ENCODE data around the gene DDX49.
"Not testable (repeated sequence)": the region's sequence is repeated elsewhere in the genome, so short reads cannot be mapped to it uniquely, and the experiment has no call there.

The DDX49 gene

GRCh38 chr19:18910801-18911436, 8.6 kb upstream of the DDX49 start:
- DNase-seq: no peak

GRCh38 chr19:18912933-18913332, 6.6 kb upstream of the DDX49 start:
- DNase-seq: no peak

- no peak for DNase-seq
Measured at GRCh38 chr19:18913466-18913865, 6.0 kb upstream of the DDX49 start.

GRCh38 chr19:18915639-18916038, 3.9 kb upstream of the DDX49 start:
- no peak for DNase-seq

- not testable (repeated sequence) for DNase-seq
Measured at GRCh38 chr19:18917593-18917992, 1.9 kb upstream of the DDX49 start.

GRCh38 chr19:18919900-18920214, 342 bp downstream of the DDX49 start:
- no peak for DNase-seq

GRCh38 chr19:18920400-18920799, 885 bp downstream of the DDX49 start:
- DNase-seq: no peak

GRCh38 chr19:18921593-18921992, 2.1 kb downstream of the DDX49 start:
- no peak for DNase-seq

- no peak for DNase-seq
Measured at GRCh38 chr19:18922228-18922985, 2.9 kb downstream of the DDX49 start.

GRCh38 chr19:18924684-18925213, 5.2 kb downstream of the DDX49 start:
- no peak for DNase-seq

- DNase-seq: no peak
Measured at GRCh38 chr19:18928018-18928805, 8.7 kb downstream of the DDX49 start.

- DNase-seq: no peak
Measured at GRCh38 chr19:18929311-18929710, 9.8 kb downstream of the DDX49 start.

GRCh38 chr19:18931316-18932162, 12.0 kb downstream of the DDX49 start:
- no peak for DNase-seq

GRCh38 chr19:18932216-18932841, 12.8 kb downstream of the DDX49 start:
- DNase-seq: peak; percentile 86 to 89

- DNase-seq: no peak
Measured at GRCh38 chr19:18933297-18933696, 13.8 kb downstream of the DDX49 start.

- DNase-seq: no peak
Measured at GRCh38 chr19:18939163-18939562, 19.6 kb downstream of the DDX49 start.

- no peak for DNase-seq
Measured at GRCh38 chr19:18939922-18940768, 20.6 kb downstream of the DDX49 start.

- DNase-seq: peak; percentile 79 to 81
Measured at GRCh38 chr19:18940769-18941627, 21.5 kb downstream of the DDX49 start, which contains the start of gene HOMER3. TSS of gene HOMER3 (minus strand) at chr19:18941217. CDS start at chr19:18938982, 2,235 bp downstream.

- no peak for DNase-seq
Measured at GRCh38 chr19:18941628-18942354, 22.3 kb downstream of the DDX49 start.

Data from stimulated activated CD4-positive, alpha-beta T cell treated with anti-CD3 and anti-CD28 coated beads, Interleukin-2, amount 100 ng/mL, for 48 hours (primary cell).